ENCODE results near the gene SYT15. TPM values are rescaled to one million over a fixed set of nuclear protein-coding genes. Genes with fewer than 3 reads are reported as not detected.

SYT15 gene
- 0.13 and 0.14 TPM in 2 replicates for total RNA-seq

DNA sequence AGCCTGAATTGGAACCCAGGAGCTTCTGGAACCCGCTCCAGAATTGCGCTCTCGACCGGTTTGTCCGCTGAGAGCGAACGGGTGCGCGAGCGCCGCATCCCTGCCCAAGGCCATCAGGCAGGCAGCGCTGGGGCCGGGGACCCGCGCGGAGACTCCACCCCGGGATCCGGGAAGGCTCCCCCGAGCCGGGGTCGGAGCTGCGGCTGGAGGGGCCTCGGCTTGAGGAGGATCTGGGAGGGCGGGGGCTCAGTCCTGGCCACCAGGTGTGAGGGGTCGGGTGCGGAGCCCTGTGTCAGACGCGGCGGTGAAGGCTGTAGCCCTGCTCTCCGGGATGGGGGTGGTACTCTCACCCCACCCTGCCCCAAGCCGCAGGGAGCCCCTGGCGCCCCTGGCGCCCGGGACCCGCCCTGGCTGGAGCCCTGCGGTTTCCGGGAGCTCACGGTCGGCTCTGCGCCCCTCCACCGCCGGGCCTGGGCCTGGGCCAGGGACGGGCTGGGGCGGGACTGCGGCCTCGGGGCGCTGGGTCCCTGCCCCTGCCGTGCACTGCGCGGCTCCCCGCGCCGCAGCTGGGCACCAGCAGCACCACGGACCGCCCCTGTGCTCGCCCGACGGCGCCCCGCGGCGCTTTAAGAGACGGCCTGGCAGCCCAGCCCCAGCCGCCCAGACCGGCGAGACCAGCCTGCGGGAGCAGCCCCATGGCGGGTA is at the start of gene SYT15:
Gene SYT15, plus strand, starts transcription at position 655 of the 705 bp plus-strand sequence. Its CDS starts 41 bp downstream, at position 696.

DNA sequence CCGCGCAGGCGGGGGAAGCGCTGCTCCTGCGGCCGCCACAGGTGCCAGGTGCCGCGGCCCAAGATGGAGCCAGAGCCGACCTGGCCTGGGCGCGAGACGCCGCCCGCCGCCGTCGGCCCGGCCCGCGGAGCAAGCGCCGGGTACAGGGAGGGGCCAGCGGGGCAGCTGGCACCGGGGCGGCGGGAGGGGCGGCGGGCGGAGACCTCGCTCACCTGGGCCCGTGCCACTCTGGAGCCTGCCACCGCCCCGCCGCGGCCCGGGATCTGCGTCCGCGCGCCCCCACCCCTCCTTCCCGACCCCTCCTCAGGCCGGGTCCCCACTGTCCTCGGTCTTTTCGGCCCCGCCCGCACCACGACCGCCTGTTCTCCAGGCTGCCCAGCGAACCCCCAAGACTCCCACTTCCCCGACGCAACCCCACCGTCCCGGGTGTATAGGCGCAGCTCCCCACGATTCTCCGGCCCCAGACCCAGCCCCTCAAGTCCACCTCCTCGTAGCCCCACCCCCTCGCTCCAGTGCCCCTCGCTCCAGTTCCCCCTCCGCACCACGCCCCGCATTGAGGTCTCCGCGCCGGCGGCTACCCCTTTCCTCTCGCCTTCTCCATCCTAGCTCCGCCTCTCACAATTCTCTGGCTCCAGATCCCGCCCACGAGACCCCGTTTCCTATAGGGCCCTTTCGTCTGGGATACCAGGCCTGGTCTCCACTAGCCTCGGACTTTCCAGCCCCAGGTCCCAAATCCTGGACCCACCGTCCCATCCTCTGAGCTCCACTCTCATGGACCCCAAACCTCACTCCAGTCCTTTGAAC is 22.2 kb upstream of the SYT15 start, which contains the start of gene GPRIN2:
Gene GPRIN2, minus strand, starts transcription at position 144 of the 804 bp plus-strand sequence. CDS start 5,922 bp downstream, outside the sequence.

Other genes starting within 250 kb of the SYT15 start
- not detected in 2 replicates for gene ANXA8L1, start 203.4 kb upstream of the SYT15 start, total RNA-seq
- not detected in 2 replicates for gene NPY4R, start 113.2 kb upstream of the SYT15 start, total RNA-seq
- not detected in 2 replicates for gene GPRIN2, start 22.5 kb upstream of the SYT15 start, total RNA-seq

Data from thoracic aorta endothelial cell (primary cell).